ENCODE measurements around the gene EPHB1.
A peak's percentile ranks its signal among the peaks of the same experiment; 100 is the strongest.

Gene EPHB1

DNA sequence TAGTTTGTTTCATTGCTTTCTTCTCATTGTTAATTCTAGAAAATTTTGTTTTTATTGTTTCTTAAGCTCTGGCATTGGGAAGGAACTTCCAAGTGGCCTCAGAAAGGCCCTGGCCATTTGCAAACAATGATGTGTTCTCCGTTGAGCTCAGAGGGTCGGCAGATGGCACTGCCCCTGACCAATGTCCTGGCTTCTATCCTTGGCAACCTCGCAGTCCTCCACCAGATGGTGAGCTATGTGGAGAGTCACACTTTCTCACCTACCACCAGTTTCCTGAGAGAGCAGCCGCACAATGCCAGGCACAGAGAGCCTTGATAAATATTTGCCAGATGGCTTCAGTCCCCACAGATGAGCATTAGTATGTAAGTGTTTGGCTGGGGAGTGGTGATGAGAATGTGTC, 343.7 kb downstream of the EPHB1 start:
- DNase-seq, result no peak

DNA sequence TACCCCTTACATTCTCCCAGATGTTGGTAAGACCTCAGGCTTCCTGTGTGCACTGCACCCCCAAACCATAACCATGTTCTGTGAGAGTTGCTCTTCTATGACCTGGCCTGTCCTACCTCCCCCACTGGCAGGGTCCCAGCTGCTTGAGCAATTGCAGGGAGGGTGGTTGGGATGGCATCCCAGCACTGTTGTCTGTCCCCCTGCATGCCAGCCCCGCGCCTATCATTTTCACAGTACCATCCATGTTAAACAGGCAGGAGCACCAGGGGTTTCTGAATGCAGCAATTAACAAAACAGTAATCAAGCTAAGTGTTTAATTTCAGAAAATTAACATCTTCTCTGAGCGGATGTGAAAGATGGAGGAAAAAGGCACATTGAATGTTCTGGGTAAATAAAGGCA, 345.5 kb downstream of the EPHB1 start:
- no peak for DNase-seq

- no peak for DNase-seq
Measured at GRCh38 chr3:135141160-135141559, 346.1 kb downstream of the EPHB1 start.

GRCh38 chr3:135141672-135142071, 346.6 kb downstream of the EPHB1 start:
- no peak for DNase-seq

DNA sequence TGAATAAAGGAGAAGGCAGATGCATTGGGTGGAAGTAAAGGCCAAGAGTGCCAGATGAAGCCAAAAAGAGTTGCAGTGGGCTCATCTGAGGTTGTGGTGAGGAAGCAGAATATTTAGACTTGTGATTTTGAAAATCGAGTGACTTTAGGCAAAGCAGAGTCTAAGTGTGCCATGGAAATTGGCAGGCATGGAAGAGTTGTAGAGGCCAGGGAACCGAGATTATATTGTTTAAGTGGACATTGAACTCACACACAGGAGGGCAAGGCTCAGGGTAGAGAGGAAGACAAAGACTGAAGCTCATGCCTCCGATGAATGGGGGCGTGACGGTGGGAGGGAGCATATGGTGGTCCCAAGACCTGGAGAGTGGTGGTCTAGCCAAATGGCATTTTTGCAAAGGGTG, 347.5 kb downstream of the EPHB1 start:
- no peak for DNase-seq

GRCh38 chr3:135143474-135143873, 348.4 kb downstream of the EPHB1 start:
- DNase-seq, result no peak

- DNase-seq, result no peak
Measured at GRCh38 chr3:135145581-135145980, 350.5 kb downstream of the EPHB1 start.

DNA sequence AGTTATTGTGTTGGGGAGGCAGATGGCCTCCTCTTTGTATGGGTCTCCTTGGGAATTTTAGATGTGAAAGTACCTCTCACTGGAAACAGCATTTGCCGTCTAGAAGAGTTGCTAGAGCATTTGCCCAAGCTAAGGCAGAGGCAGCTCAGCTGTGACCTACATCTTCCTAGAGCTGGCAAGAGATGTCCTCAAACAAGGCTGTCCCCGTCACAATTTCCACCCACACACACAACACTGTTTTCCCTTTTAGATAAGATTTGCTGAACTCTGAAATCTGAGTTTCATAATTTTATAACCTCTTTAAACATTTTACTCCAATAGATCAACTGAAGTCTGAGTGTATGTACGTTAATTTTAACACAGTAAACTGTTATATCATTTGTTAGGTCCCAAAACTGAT, 352.6 kb downstream of the EPHB1 start:
- DNase-seq, result no peak

DNA sequence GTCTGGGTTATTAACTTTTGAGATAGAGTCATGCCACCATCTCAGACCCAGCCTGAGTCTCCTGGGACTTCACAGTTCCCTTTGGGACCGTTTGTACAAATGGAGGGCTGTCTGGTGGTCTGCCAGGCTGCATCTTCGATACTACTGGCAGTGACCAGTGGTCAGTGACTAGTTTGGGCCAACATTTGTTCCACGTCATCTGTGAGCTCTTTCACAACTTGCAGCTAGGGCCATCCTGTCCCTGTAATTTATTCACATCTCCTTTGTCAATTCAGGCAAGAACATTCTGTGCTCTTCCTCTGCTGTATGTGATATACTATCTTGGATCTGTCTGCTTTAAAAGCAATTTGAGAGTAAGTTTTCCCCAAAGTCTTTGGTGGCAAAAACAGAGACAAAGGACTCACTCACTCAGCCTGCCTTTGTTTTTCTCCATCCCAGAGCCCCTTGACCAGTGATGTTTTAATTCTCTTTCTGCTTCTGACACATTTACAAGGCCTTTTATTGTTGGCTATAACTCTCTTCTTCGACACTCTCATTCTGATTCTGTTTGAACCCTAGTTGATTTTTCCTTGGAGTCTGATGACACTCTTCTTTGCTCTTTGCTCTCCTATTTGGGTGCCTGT, 353.4 kb downstream of the EPHB1 start:
- no peak for DNase-seq

DNA sequence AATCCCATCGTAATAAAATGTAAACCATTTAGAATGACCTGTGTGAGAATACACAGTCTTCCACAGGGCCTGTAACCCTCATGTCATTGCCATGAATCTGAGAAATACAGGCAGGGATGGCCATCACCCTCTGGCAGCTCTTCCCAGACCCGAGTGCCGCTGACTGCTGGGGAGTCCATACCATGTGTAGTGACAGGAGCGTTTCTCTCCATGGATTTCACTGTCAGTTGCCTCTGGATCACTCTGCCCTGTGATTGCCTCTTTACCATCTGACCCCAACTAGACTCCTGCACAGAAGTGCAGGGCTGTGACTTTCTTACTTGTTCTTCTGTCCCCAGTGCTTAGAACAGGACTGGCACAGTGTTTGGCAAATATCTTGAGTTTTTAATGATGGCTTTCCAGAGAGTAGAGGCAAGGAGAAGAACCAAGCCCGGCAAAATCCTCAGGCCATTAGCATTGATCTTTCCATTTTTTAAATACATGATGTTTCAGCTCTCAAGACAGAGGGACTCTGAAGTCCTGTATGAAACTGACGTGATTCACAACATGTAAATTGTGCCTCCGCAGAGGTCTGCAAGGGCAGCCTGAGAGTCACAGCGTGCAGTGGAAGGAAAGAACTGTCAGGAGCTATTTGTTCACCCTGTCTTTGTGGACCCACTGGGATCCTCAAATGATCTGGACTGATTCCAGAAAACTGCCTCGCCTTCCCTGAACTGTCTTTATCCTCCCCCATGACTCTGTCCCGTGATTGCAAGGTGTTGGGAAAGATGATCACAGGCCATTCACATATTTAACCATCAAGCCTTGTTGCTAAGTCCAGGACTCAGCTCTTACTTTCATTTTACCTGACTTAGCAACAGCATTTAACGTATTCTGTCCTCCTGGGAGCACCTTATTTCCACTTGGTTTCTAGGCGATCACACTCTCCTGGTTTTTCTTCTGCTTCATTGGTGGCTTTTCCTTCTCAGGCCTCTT, 354.9 kb downstream of the EPHB1 start:
- no peak for DNase-seq

- no peak for DNase-seq
Measured at GRCh38 chr3:135154186-135154585, 359.1 kb downstream of the EPHB1 start.

GRCh38 chr3:135155228-135155627, 360.2 kb downstream of the EPHB1 start:
- no peak for DNase-seq

GRCh38 chr3:135155791-135156190, 360.7 kb downstream of the EPHB1 start:
- DNase-seq, result no peak

DNA sequence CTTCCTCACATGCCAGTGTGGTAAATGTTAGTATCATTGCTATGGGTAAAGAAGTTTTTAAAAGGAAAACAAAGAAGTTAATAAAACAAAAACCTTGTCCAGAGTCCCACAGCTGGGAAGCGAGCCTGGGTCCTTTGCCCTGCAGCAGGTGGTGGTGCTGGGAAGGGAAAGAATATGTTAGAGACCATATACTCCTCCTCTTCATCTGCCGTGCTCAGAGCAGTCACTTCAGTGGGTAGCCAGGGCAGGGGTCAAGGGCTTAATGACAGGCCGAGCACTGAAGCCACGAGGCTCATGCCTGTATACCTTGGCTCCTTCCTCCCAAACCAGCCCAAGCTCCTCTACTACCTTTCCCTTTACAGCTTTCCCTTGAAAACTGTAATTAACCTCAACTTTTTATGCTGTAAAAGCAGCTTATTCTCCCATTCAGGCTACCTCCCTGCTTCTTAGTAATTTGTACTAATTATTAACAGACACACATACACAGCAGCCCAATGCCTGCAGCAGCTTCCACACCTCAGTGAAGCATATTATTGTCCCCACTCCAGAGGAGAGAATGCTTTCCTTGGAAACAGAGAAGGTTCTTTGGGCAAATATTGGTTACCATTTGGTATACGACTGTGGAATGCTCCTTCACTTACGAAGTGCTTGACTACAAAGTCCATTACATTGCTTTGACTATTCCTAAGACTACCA, 362.1 kb downstream of the EPHB1 start:
- DNase-seq, result no peak

- no peak for DNase-seq
Measured at GRCh38 chr3:135158520-135158919, 363.5 kb downstream of the EPHB1 start.

DNA sequence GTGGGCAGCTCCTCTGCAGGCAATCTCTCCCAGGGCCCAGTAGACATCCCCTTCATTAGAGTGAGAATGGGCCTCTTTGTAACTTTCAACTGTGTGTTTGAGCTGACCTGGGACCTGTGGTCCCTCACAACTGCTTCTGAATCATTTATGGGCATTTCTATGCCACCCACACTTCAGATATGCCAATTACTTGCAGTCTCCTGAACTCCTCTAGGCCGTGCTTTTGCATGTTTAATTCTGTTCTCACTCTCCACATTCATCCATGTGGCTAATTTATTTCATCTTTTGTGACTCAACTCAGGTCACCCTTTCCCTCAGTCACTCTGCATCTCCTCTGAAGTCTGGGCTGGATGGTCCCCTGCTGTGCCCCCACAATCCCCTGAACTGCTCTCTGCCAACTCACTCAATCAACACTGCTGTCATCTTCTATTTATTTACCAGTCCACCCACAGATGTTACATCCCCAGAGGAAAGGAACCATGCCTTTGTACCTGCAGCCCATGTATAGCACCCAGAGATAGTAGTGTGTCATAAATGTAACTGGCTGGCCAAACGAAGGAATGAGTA, 364.7 kb downstream of the EPHB1 start:
- DNase-seq, result peak; percentile 5

DNA sequence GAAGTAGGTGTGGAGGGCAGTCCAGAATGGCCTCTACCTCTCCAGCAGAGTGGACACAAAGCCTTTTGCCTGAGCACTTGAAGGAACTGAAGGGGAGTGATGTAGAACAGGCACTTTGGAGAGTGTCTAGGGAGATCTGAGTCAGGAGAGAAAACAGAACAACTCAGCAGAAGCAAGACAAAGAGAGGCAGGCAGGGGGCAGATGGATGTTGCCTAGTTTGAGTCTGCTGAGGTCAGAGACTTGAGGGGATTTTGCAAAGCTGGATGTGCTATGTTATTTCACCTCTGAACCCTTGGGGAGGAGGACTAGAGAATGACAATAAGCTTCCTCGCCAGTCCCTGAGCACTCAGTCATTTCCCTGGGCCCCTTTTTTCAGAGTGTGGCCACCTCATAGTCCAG, 366.4 kb downstream of the EPHB1 start:
- no peak for DNase-seq

DNA sequence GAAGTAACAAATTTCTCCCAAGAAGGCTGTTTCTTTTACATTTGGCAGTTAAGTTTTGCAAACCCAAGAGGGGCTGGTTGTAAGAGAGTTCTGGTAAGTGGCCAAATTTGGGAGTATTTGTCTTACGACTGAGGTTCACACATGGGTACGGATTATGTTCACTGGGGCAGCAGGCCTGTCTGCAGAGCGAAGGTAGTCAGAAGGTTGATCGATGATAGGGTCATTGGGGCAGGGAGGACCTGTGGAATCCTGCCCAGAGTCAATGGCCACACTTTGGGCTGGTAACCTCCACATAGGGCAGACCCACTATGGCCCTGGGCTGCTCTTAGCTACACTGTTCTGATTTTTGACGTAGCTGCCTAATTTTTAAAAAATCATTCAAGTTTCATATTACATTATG, 368.6 kb downstream of the EPHB1 start:
- DNase-seq, result no peak

DNA sequence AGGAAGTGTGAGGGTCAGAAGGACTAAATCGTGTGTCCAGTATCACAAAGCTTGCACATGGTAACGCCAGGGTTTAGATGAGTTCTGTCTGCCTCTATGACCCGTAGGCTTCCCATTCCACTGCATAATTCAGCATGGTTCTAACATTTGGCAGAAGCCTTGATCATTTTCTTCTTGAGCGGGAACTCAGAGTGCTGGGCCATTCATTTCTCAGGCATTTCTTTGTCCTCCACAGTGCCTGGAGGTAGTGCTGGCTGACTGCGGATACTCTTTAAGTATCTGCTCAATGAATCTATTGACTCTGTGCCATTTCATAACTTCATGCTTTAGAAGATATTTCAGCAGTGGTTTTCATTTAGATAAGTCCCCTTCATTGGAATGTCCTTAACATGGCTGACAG, 370.2 kb downstream of the EPHB1 start:
- DNase-seq, result no peak

- DNase-seq, result no peak
Measured at GRCh38 chr3:135166266-135166825, 371.3 kb downstream of the EPHB1 start.

GRCh38 chr3:135168822-135169221, 373.8 kb downstream of the EPHB1 start:
- no peak for DNase-seq

GRCh38 chr3:135169651-135170050, 374.6 kb downstream of the EPHB1 start:
- no peak for DNase-seq

DNA sequence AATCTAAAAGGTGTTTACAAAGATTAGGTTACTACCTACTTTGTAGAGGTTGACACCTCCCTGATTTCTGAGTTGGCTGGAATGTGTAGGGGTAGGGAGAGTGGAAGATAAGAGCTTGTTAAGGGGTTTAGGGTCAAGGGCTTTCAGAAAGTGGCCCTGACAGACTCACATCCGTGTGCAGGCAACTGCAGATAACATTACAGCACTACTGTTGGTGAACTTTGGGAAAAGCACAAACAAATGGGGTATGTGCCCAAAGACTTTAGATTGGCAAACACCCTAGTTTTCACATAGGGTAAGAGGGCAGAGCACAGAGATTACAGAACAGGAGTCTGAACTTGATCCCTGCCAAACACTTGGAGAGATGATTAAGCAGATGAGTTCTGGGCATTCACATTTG, 375.7 kb downstream of the EPHB1 start:
- DNase-seq, result no peak
